ENCODE data around the gene RASSF6.

DNA sequence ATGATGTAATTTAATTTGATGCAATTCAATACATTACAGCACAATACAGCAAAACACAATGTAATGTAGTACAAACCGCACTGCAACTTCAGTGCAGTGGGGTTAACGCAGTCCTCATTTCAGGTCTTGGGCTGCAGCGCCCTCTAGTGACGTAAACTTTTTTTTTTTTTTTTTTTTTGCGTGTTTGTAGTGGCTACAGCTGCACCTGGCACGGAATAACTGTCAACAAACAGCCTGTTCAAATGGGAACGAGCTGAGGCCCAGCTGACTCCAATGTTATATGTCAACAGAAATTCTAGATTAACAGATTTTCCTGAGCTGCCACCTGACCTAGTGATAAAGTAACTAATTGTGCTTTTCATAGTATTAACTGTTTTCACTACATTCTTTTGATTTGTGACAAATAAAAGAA lies 33.5 kb upstream of the RASSF6 start:
- TF ChIP-seq IKZF3 (tag by site-specific recombination; IDR thresholded peaks at IDR 0.05) (no peak), ZNF138 (tag by site-specific recombination; IDR thresholded peaks at IDR 0.05; ENCODE audit: borderline replicate concordance) (no peak), ZNF335 (tag by site-specific recombination; conservative IDR thresholded peaks at IDR 0.05) (no peak), YY1 (tag by site-specific recombination; IDR thresholded peaks at IDR 0.05) (no peak), ZNF530 (tag by site-specific recombination; IDR thresholded peaks at IDR 0.05; ENCODE audit: low read depth) (no peak), HOXA7 (CRISPR knock-in tag; IDR thresholded peaks at IDR 0.05; ENCODE audit: borderline replicate concordance) (no peak)
- TF ChIP-seq, protein P1, sequence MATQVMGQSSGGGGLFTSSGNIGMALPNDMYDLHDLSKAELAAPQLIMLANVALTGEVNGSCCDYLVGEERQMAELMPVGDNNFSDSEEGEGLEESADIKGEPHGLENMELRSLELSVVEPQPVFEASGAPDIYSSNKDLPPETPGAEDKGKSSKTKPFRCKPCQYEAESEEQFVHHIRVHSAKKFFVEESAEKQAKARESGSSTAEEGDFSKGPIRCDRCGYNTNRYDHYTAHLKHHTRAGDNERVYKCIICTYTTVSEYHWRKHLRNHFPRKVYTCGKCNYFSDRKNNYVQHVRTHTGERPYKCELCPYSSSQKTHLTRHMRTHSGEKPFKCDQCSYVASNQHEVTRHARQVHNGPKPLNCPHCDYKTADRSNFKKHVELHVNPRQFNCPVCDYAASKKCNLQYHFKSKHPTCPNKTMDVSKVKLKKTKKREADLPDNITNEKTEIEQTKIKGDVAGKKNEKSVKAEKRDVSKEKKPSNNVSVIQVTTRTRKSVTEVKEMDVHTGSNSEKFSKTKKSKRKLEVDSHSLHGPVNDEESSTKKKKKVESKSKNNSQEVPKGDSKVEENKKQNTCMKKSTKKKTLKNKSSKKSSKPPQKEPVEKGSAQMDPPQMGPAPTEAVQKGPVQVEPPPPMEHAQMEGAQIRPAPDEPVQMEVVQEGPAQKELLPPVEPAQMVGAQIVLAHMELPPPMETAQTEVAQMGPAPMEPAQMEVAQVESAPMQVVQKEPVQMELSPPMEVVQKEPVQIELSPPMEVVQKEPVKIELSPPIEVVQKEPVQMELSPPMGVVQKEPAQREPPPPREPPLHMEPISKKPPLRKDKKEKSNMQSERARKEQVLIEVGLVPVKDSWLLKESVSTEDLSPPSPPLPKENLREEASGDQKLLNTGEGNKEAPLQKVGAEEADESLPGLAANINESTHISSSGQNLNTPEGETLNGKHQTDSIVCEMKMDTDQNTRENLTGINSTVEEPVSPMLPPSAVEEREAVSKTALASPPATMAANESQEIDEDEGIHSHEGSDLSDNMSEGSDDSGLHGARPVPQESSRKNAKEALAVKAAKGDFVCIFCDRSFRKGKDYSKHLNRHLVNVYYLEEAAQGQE (tag by site-specific recombination; IDR thresholded peaks at IDR 0.05), result no peak
- TF ChIP-seq, protein P2, sequence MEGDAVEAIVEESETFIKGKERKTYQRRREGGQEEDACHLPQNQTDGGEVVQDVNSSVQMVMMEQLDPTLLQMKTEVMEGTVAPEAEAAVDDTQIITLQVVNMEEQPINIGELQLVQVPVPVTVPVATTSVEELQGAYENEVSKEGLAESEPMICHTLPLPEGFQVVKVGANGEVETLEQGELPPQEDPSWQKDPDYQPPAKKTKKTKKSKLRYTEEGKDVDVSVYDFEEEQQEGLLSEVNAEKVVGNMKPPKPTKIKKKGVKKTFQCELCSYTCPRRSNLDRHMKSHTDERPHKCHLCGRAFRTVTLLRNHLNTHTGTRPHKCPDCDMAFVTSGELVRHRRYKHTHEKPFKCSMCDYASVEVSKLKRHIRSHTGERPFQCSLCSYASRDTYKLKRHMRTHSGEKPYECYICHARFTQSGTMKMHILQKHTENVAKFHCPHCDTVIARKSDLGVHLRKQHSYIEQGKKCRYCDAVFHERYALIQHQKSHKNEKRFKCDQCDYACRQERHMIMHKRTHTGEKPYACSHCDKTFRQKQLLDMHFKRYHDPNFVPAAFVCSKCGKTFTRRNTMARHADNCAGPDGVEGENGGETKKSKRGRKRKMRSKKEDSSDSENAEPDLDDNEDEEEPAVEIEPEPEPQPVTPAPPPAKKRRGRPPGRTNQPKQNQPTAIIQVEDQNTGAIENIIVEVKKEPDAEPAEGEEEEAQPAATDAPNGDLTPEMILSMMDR (tag by site-specific recombination; IDR thresholded peaks at IDR 0.05), result peak; percentile 56; the same call in 1 of the 2 replicates
- TF ChIP-seq, protein P3, sequence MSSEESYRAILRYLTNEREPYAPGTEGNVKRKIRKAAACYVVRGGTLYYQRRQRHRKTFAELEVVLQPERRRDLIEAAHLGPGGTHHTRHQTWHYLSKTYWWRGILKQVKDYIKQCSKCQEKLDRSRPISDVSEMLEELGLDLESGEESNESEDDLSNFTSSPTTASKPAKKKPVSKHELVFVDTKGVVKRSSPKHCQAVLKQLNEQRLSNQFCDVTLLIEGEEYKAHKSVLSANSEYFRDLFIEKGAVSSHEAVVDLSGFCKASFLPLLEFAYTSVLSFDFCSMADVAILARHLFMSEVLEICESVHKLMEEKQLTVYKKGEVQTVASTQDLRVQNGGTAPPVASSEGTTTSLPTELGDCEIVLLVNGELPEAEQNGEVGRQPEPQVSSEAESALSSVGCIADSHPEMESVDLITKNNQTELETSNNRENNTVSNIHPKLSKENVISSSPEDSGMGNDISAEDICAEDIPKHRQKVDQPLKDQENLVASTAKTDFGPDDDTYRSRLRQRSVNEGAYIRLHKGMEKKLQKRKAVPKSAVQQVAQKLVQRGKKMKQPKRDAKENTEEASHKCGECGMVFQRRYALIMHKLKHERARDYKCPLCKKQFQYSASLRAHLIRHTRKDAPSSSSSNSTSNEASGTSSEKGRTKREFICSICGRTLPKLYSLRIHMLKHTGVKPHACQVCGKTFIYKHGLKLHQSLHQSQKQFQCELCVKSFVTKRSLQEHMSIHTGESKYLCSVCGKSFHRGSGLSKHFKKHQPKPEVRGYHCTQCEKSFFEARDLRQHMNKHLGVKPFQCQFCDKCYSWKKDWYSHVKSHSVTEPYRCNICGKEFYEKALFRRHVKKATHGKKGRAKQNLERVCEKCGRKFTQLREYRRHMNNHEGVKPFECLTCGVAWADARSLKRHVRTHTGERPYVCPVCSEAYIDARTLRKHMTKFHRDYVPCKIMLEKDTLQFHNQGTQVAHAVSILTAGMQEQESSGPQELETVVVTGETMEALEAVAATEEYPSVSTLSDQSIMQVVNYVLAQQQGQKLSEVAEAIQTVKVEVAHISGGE (tag by site-specific recombination; conservative IDR thresholded peaks at IDR 0.05; ENCODE audit: low read depth), result no peak
- TF ChIP-seq, protein P4, sequence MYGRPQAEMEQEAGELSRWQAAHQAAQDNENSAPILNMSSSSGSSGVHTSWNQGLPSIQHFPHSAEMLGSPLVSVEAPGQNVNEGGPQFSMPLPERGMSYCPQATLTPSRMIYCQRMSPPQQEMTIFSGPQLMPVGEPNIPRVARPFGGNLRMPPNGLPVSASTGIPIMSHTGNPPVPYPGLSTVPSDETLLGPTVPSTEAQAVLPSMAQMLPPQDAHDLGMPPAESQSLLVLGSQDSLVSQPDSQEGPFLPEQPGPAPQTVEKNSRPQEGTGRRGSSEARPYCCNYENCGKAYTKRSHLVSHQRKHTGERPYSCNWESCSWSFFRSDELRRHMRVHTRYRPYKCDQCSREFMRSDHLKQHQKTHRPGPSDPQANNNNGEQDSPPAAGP (tag by site-specific recombination; IDR thresholded peaks at IDR 0.05), result no peak
